Measurements from ENCODE around the gene PHIP. TPM values are rescaled to one million over a fixed set of nuclear protein-coding genes. Genes with fewer than 3 reads are reported as not detected.

PHIP gene
- total and polyA plus RNA-seq, 10 of the 15 experiments (the other 5 are each of a cell fraction or from before 2014, with no cell fraction given): 8.5 to 34.6 (median 17.9) TPM

DNA sequence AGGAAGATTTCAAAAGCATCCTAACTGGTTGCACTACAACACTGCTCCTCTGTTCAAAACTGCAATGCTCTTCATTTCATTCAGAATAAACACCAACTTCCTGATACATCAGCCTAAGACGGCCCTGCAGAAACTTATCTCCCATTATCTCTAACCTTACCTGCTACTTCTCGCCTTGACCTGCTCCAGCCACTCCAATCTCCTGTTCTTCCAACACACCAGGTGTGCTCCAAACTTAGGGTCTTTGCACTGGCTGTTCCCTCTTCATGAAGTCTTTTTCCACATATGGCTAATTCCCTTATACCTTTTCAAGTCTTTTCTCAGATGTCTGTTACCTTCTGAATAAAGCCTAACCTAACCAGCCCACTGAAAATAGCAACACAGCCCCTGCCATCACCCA is 32.1 kb downstream of the PHIP start:
- Histone ChIP-seq H3K27me3 (replicated peaks in 1 of 2; ENCODE audit: control insufficient read depth in 2 of 2, insufficient read depth in 2 of 2, low read length in 1 of 2) (no peaks in the 10 kb centered on the region), H3K9me3 (replicated peaks; ENCODE audit: control insufficient read depth, insufficient read depth, low read length) (no peaks in the 10 kb centered on the region), H3K4me2 (ENCODE audit: control insufficient read depth, insufficient read depth) (no peak overlapping the region), H3K79me2 (ENCODE audit: control insufficient read depth, insufficient read depth, low read length) (peaks cover 7% of the 10 kb centered on the region), H2AFZ (ENCODE audit: control insufficient read depth, low read depth, low read length) (no peak overlapping the region), H3K27ac (ENCODE audit: control insufficient read depth, insufficient read depth) (no peak overlapping the region), H3K4me3 (no peak overlapping the region), H4K20me1 (ENCODE audit: control insufficient read depth, insufficient read depth) (no peaks in the 10 kb centered on the region), H3K36me3 (ENCODE audit: control insufficient read depth in 2 of 2, insufficient read depth in 2 of 2, low read length in 1 of 2) (peaks cover 0 to 5% of the 10 kb centered on the region in 2 experiments; a peak in 3 of 4 replicates), H3K4me1 (ENCODE audit: control insufficient read depth, insufficient read depth, low read length) (peaks cover 12% of the 10 kb centered on the region; the same call in 1 of the 2 replicates), H3K9ac (ENCODE audit: control insufficient read depth, insufficient read depth, low read length) (no peak overlapping the region)
- intact Hi-C loops (cut with micrococcal nuclease; ENCODE audit: unreplicated experiment): no loop called here
- BruUV-seq (replicated peaks): no TSS peak
- 47% methylated on average over 2 of the region's 2 CpGs for WGBS (ENCODE audit: insufficient coverage, insufficient replicate concordance, low lambda C conversion rate, missing lambda C conversion rate)
- POLR2A ChIA-PET: no interaction called here
- in situ Hi-C loops (cut with MboI): no loop called here
- ATAC-seq: no peak; the same call in 1 of the 3 replicates
- TF ChIP-seq YBX1 (IDR thresholded peaks at IDR 0.05): no peak
- no peak for TF ChIP-seq ZNF274 (IDR thresholded peaks at IDR 0.05; ENCODE audit: insufficient read depth, insufficient read length)
- TF ChIP-seq, protein P1, sequence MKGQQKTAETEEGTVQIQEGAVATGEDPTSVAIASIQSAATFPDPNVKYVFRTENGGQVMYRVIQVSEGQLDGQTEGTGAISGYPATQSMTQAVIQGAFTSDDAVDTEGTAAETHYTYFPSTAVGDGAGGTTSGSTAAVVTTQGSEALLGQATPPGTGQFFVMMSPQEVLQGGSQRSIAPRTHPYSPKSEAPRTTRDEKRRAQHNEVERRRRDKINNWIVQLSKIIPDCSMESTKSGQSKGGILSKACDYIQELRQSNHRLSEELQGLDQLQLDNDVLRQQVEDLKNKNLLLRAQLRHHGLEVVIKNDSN (IDR thresholded peaks at IDR 0.05; ENCODE audit: borderline replicate concordance, extremely low read length, insufficient read depth, low read depth, low read length): no peak
- SMC1A ChIA-PET (ENCODE audit: uncharacterized antibody, unreplicated experiment): interaction anchor here (1.3 to 1.6 kb wide), 2 partner anchors 11 to 25 kb away, joined by 3 to 7 read pairs; no protein-coding TSS in a partner anchor
- CTCF ChIA-PET: interaction anchor here (0.7 kb wide), 1 partner anchor 17 kb away, joined by 3 read pairs; no protein-coding TSS in a partner anchor
- no peak for FAIRE-seq
- RAD21 ChIA-PET (ENCODE audit: unreplicated experiment): no interaction called here
- no peak for DNase-seq (ENCODE audit: low read depth, low spot score)

DNA sequence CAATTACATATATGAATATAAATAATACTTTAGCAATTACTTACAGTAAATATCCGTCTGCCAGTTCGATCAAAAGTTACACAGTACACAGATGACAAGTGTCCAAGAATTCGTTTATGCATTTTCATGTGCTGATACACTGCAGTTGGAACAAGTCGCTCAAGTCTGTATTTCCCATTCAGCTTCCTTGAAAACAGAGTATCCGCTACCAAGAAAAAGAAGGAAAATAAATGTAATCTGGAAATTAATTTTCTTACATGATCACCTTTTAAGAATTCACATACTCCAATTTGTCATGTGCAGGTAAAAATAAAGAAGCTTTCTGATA is 35.3 kb downstream of the PHIP start:
- Histone ChIP-seq H3K27ac (ENCODE audit: control insufficient read depth, insufficient read depth) (no peak overlapping the region), H3K9ac (ENCODE audit: control insufficient read depth, insufficient read depth, low read length) (no peak overlapping the region), H2AFZ (ENCODE audit: control insufficient read depth, low read depth, low read length) (no peak overlapping the region), H3K36me3 (ENCODE audit: control insufficient read depth in 2 of 2, insufficient read depth in 2 of 2, low read length in 1 of 2) (peaks cover 0 to 17% of the 10 kb centered on the region in 2 experiments; a peak in 3 of 4 replicates), H3K4me2 (ENCODE audit: control insufficient read depth, insufficient read depth) (peak overlapping the region; percentile 62), H3K4me1 (ENCODE audit: control insufficient read depth, insufficient read depth, low read length) (peaks cover 12% of the 10 kb centered on the region; the same call in 1 of the 2 replicates), H3K79me2 (ENCODE audit: control insufficient read depth, insufficient read depth, low read length) (peaks cover 15% of the 10 kb centered on the region), H4K20me1 (ENCODE audit: control insufficient read depth, insufficient read depth) (no peaks in the 10 kb centered on the region), H3K27me3 (replicated peaks in 1 of 2; ENCODE audit: control insufficient read depth in 2 of 2, insufficient read depth in 2 of 2, low read length in 1 of 2) (no peaks in the 10 kb centered on the region), H3K4me3 (no peak overlapping the region), H3K9me3 (replicated peaks; ENCODE audit: control insufficient read depth, insufficient read depth, low read length) (no peaks in the 10 kb centered on the region; the same call in 1 of the 3 replicates)
- in situ Hi-C loops (cut with MboI) (no loop called here), intact Hi-C loops (cut with micrococcal nuclease; ENCODE audit: unreplicated experiment) (loop anchor here (5.0 kb wide), 1 partner anchor 35 kb away; the partner anchor contains the start of gene PHIP)
- ATAC-seq: peak; percentile 35; the same call in 1 of the 3 replicates
- RAD21 ChIA-PET (ENCODE audit: unreplicated experiment): interaction anchor here (1.6 to 2.5 kb wide), 2 partner anchors 30 to 33 kb away, joined by 4 to 10 read pairs; no protein-coding TSS in a partner anchor
- POLR2A ChIA-PET: interaction anchor here (0.9 to 2.4 kb wide), 4 partner anchors 10 to 35 kb away, joined by 3 to 8 read pairs (median 4); partner anchors contain the start of gene PHIP
- 38% methylated on average over 5 of the region's 5 CpGs for WGBS (ENCODE audit: insufficient coverage, insufficient replicate concordance, low lambda C conversion rate, missing lambda C conversion rate)
- CTCF ChIA-PET: interaction anchor here (0.7 to 1.1 kb wide), 2 partner anchors 10 to 125 kb away, joined by 3 read pairs; no protein-coding TSS in a partner anchor
- no peak for FAIRE-seq
- no peak for DNase-seq (ENCODE audit: low read depth, low spot score)
- no TSS peak for BruUV-seq (replicated peaks)
- SMC1A ChIA-PET (ENCODE audit: uncharacterized antibody, unreplicated experiment): interaction anchor here (0.7 to 2.5 kb wide), 10 partner anchors 9 to 198 kb away, joined by 4 to 10 read pairs (median 5); no protein-coding TSS in a partner anchor
- TF ChIP-seq, protein P1 (IDR thresholded peaks at IDR 0.05; ENCODE audit: borderline replicate concordance, extremely low read length, insufficient read depth, low read depth, low read length): no peak
- TF ChIP-seq BMI1 (IDR thresholded peaks at IDR 0.05; ENCODE audit: borderline replicate concordance) (no peak), ZNF384 (IDR thresholded peaks at IDR 0.05; ENCODE audit: borderline replicate concordance, low read depth, low read length) (0 out of 2 replicates have a peak, but pooled peaks have one; percentile 1), KDM1A (IDR thresholded peaks at IDR 0.05; ENCODE audit: borderline replicate concordance) (no peak), RAD21 (IDR thresholded peaks at IDR 0.05; ENCODE audit: insufficient read depth, low read depth, low read length) (no peak), SP1 (IDR thresholded peaks at IDR 0.05; ENCODE audit: low read depth, low read length) (no peak), JUND (IDR thresholded peaks at IDR 0.05; ENCODE audit: low read depth, low read length) (no peak)
- TF ChIP-seq, protein P2, sequence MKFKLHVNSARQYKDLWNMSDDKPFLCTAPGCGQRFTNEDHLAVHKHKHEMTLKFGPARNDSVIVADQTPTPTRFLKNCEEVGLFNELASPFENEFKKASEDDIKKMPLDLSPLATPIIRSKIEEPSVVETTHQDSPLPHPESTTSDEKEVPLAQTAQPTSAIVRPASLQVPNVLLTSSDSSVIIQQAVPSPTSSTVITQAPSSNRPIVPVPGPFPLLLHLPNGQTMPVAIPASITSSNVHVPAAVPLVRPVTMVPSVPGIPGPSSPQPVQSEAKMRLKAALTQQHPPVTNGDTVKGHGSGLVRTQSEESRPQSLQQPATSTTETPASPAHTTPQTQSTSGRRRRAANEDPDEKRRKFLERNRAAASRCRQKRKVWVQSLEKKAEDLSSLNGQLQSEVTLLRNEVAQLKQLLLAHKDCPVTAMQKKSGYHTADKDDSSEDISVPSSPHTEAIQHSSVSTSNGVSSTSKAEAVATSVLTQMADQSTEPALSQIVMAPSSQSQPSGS (IDR thresholded peaks at IDR 0.05; ENCODE audit: low read length): 0 out of 2 replicates have a peak, but pooled peaks have one; percentile 0
- TF ChIP-seq, protein P3, sequence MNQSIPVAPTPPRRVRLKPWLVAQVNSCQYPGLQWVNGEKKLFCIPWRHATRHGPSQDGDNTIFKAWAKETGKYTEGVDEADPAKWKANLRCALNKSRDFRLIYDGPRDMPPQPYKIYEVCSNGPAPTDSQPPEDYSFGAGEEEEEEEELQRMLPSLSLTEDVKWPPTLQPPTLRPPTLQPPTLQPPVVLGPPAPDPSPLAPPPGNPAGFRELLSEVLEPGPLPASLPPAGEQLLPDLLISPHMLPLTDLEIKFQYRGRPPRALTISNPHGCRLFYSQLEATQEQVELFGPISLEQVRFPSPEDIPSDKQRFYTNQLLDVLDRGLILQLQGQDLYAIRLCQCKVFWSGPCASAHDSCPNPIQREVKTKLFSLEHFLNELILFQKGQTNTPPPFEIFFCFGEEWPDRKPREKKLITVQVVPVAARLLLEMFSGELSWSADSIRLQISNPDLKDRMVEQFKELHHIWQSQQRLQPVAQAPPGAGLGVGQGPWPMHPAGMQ (IDR thresholded peaks at IDR 0.05; ENCODE audit: borderline replicate concordance): no peak

All from GM12878 (cell line).